Mesendoderm (in vitro differentiated cells): ENCODE measurements around the gene HS6ST3.

Experiments used
- DNase-seq: peaks from one replicate; pipeline ENCODE4 v3.0.0; 2013
- H2AK5ac ChIP-seq: 2 replicates; pipeline ENCODE4 v1.6.1; 2013; ENCODE audit warnings: low read length, inconsistent platforms
- H2BK120ac ChIP-seq: 2 replicates; pipeline ENCODE4 v1.6.1; 2013; ENCODE audit warnings: low read depth, mild to moderate bottlenecking, low read length, moderate library complexity, mixed read lengths
- H2BK15ac ChIP-seq: replicated peaks from 2 replicates; pipeline ENCODE4 v1.6.1; 2013; ENCODE audit warnings: low read depth, mild to moderate bottlenecking, moderate library complexity
- H2BK5ac ChIP-seq: 2 replicates; pipeline ENCODE4 v1.6.1; 2013; ENCODE audit warnings: low read length, inconsistent platforms
- H3K18ac ChIP-seq: 2 replicates; pipeline ENCODE4 v1.6.1; 2013; ENCODE audit warnings: mild to moderate bottlenecking, low read length, mixed read lengths
- H3K23ac ChIP-seq: one replicate; pipeline ENCODE4 v1.6.1; 2013; ENCODE audit warnings: low read length
- H3K27ac ChIP-seq: 2 replicates; pipeline ENCODE4 v1.5.1; 2013; ENCODE audit warnings: low read depth, mild to moderate bottlenecking, inconsistent platforms, low read length, moderate library complexity
- H3K27me3 ChIP-seq: 2 replicates; pipeline ENCODE4 v1.6.1; 2013; ENCODE audit warnings: low read length, control low read depth, mild to moderate bottlenecking, inconsistent platforms; ENCODE audit not compliant: insufficient read depth, poor library complexity
- H3K36me3 ChIP-seq: 2 replicates; pipeline ENCODE4 v1.6.1; 2013; ENCODE audit warnings: low read length, inconsistent platforms; ENCODE audit not compliant: control insufficient read depth, insufficient read depth
- H3K4ac ChIP-seq: one replicate; pipeline ENCODE4 v1.6.1; 2013; ENCODE audit warnings: low read depth, mild to moderate bottlenecking, low read length, moderate library complexity
- H3K4me1 ChIP-seq: 2 replicates; pipeline ENCODE4 v1.6.1; 2013; ENCODE audit warnings: low read depth, low read length, inconsistent platforms; ENCODE audit not compliant: control insufficient read depth
- H3K4me2 ChIP-seq: 2 replicates; pipeline ENCODE4 v1.6.1; 2013; ENCODE audit warnings: low read length
- H3K4me3 ChIP-seq: 2 replicates; pipeline ENCODE4 v1.5.1; 2013; ENCODE audit warnings: mild to moderate bottlenecking, low read length
- H3K56ac ChIP-seq: one replicate; pipeline ENCODE4 v1.6.1; 2013; ENCODE audit warnings: low read length
- H3K79me1 ChIP-seq: 2 replicates; pipeline ENCODE4 v1.6.1; 2013; ENCODE audit warnings: low read length, inconsistent platforms
- H3K79me2 ChIP-seq: 2 replicates; pipeline ENCODE4 v1.6.1; 2013; ENCODE audit warnings: mild to moderate bottlenecking, low read length; ENCODE audit not compliant: control insufficient read depth, insufficient read depth
- H3K9ac ChIP-seq: 2 replicates; pipeline ENCODE4 v1.6.1; 2013; ENCODE audit warnings: low read length, inconsistent platforms
- H4K5ac ChIP-seq: one replicate; pipeline ENCODE4 v1.6.1; 2013; ENCODE audit warnings: low read length
- H4K8ac ChIP-seq: one replicate; pipeline ENCODE4 v1.6.1; 2013; ENCODE audit warnings: low read depth, mild to moderate bottlenecking, control low read depth, low read length, moderate library complexity
- WGBS: extraction: QIAGEN DNeasy Blood & Tissue Kit; methylation state at CpG from one replicate; pipeline ENCODE4 v1.1.7; 2013; ENCODE audit warnings: low lambda C conversion rate, missing lambda C conversion rate; ENCODE audit not compliant: insufficient coverage; ENCODE audit errors: extremely low coverage; 5-methylcytosine and 5-hydroxymethylcytosine counted together

The HS6ST3 gene

GRCh38 chr13:96821971-96822370, 732.1 kb downstream of the HS6ST3 start:
- H3K36me3 ChIP-seq, result no peaks in the 10 kb centered on the region
- H3K4me1 ChIP-seq, result no peaks in the 10 kb centered on the region
- no peak overlapping the region for H3K18ac ChIP-seq
- H2AK5ac ChIP-seq, result no peak overlapping the region
- no peak overlapping the region for H3K4me2 ChIP-seq
- no peak overlapping the region for H3K27ac ChIP-seq
- H3K56ac ChIP-seq, result no peak overlapping the region
- no peaks in the 10 kb centered on the region for H3K79me1 ChIP-seq
- no peak overlapping the region for H4K5ac ChIP-seq
- no peak overlapping the region for H3K4ac ChIP-seq
- DNase-seq, result no peak
- H3K79me2 ChIP-seq, result no peaks in the 10 kb centered on the region
- H3K27me3 ChIP-seq, result no peaks in the 10 kb centered on the region
- H2BK5ac ChIP-seq, result no peak overlapping the region
- no peak overlapping the region for H4K8ac ChIP-seq
- H2BK120ac ChIP-seq, result no peak overlapping the region
- H3K4me3 ChIP-seq, result no peak overlapping the region
- H3K9ac ChIP-seq, result no peak overlapping the region
- WGBS, result no CpG with 5 or more reads among the region's 9 CpGs
- H3K23ac ChIP-seq, result no peak overlapping the region
- H2BK15ac ChIP-seq, result no peak overlapping the region

GRCh38 chr13:96822895-96823294, 733.0 kb downstream of the HS6ST3 start:
- Histone ChIP-seq H3K79me2 (no peaks in the 10 kb centered on the region), H3K4ac (no peak overlapping the region), H3K4me1 (no peaks in the 10 kb centered on the region), H3K18ac (no peak overlapping the region), H3K79me1 (no peaks in the 10 kb centered on the region), H4K8ac (no peak overlapping the region), H3K9ac (no peak overlapping the region), H2BK120ac (no peak overlapping the region), H2BK15ac (no peak overlapping the region), H3K56ac (no peak overlapping the region), H3K4me3 (no peak overlapping the region), H2AK5ac (no peak overlapping the region), H4K5ac (no peak overlapping the region), H2BK5ac (no peak overlapping the region), H3K27me3 (no peaks in the 10 kb centered on the region), H3K27ac (no peak overlapping the region), H3K4me2 (no peak overlapping the region), H3K23ac (no peak overlapping the region), H3K36me3 (no peaks in the 10 kb centered on the region)
- peak; percentile 79 for DNase-seq

- Histone ChIP-seq H2BK5ac (no peak overlapping the region), H3K4me1 (no peaks in the 10 kb centered on the region), H2BK15ac (no peak overlapping the region), H2BK120ac (no peak overlapping the region), H4K5ac (no peak overlapping the region), H3K4ac (no peak overlapping the region), H3K36me3 (no peaks in the 10 kb centered on the region), H3K23ac (no peak overlapping the region), H3K9ac (no peak overlapping the region), H3K79me1 (no peaks in the 10 kb centered on the region), H3K79me2 (no peaks in the 10 kb centered on the region), H3K4me2 (no peak overlapping the region), H3K27me3 (no peaks in the 10 kb centered on the region), H2AK5ac (no peak overlapping the region), H3K56ac (no peak overlapping the region), H3K27ac (no peak overlapping the region), H4K8ac (no peak overlapping the region), H3K18ac (no peak overlapping the region), H3K4me3 (no peak overlapping the region)
- no peak for DNase-seq
- no CpG with 5 or more reads among the region's 10 CpGs for WGBS
Observed at GRCh38 chr13:96824140-96824539, 734.2 kb downstream of the HS6ST3 start.

GRCh38 chr13:96825653-96826052, 735.7 kb downstream of the HS6ST3 start:
- Histone ChIP-seq H3K56ac (no peak overlapping the region), H3K79me1 (no peaks in the 10 kb centered on the region), H4K5ac (no peak overlapping the region), H3K4ac (no peak overlapping the region), H3K27me3 (no peaks in the 10 kb centered on the region), H2BK120ac (no peak overlapping the region), H2AK5ac (no peak overlapping the region), H3K23ac (no peak overlapping the region), H4K8ac (no peak overlapping the region), H3K18ac (no peak overlapping the region), H3K36me3 (no peaks in the 10 kb centered on the region), H2BK5ac (no peak overlapping the region), H2BK15ac (no peak overlapping the region), H3K27ac (no peak overlapping the region), H3K4me1 (no peaks in the 10 kb centered on the region), H3K79me2 (no peaks in the 10 kb centered on the region), H3K9ac (no peak overlapping the region), H3K4me2 (no peak overlapping the region), H3K4me3 (no peak overlapping the region)
- no CpG with 5 or more reads among the region's 3 CpGs for WGBS
- DNase-seq, result no peak

- no peak overlapping the region for H2BK5ac ChIP-seq
- H3K27ac ChIP-seq, result no peak overlapping the region
- H3K9ac ChIP-seq, result no peak overlapping the region
- no peak overlapping the region for H2BK120ac ChIP-seq
- no peaks in the 10 kb centered on the region for H3K79me2 ChIP-seq
- H3K4me3 ChIP-seq, result no peak overlapping the region
- H2AK5ac ChIP-seq, result no peak overlapping the region
- H3K56ac ChIP-seq, result no peak overlapping the region
- H2BK15ac ChIP-seq, result no peak overlapping the region
- H3K18ac ChIP-seq, result no peak overlapping the region
- no peak overlapping the region for H3K23ac ChIP-seq
- H4K8ac ChIP-seq, result no peak overlapping the region
- H3K4me1 ChIP-seq, result peaks cover 2% of the 10 kb centered on the region
- no peaks in the 10 kb centered on the region for H3K36me3 ChIP-seq
- WGBS, result no CpG with 5 or more reads among the region's 4 CpGs
- H4K5ac ChIP-seq, result no peak overlapping the region
- H3K79me1 ChIP-seq, result no peaks in the 10 kb centered on the region
- no peak overlapping the region for H3K4me2 ChIP-seq
- H3K4ac ChIP-seq, result no peak overlapping the region
- DNase-seq, result no peak
- no peaks in the 10 kb centered on the region for H3K27me3 ChIP-seq
Observed at GRCh38 chr13:96834626-96835025, 744.7 kb downstream of the HS6ST3 start.

- Histone ChIP-seq H2BK120ac (no peak overlapping the region), H4K8ac (no peak overlapping the region), H2AK5ac (no peak overlapping the region), H3K79me1 (no peaks in the 10 kb centered on the region), H3K4me3 (no peak overlapping the region), H3K4me1 (peaks cover 2% of the 10 kb centered on the region), H3K56ac (no peak overlapping the region), H3K27me3 (no peaks in the 10 kb centered on the region), H4K5ac (no peak overlapping the region), H3K4me2 (no peak overlapping the region), H3K4ac (no peak overlapping the region), H3K27ac (no peak overlapping the region), H3K23ac (no peak overlapping the region), H3K79me2 (no peaks in the 10 kb centered on the region), H3K18ac (no peak overlapping the region), H3K9ac (no peak overlapping the region), H3K36me3 (no peaks in the 10 kb centered on the region), H2BK15ac (no peak overlapping the region), H2BK5ac (no peak overlapping the region)
- WGBS, result no CpG with 5 or more reads among the region's 4 CpGs
- no peak for DNase-seq
Observed at GRCh38 chr13:96835546-96835945, 745.6 kb downstream of the HS6ST3 start.
